Erythroblast (primary cell): Measurements from ENCODE around the gene PADI2.

Experiments used
- GATA1 ChIP-seq: IDR thresholded peaks from 2 replicates; pipeline ENCODE4 v1.6.1; 2011; ENCODE audit warnings: low read depth, mild to moderate bottlenecking, control low read depth, low read length, moderate library complexity
- POLR2A ChIP-seq: IDR thresholded peaks from 2 replicates; pipeline ENCODE4 v1.6.1; 2011; ENCODE audit warnings: mild to moderate bottlenecking, low read length

GRCh38 chr1:17067069-17067426 lies 52.2 kb downstream of the PADI2 start:
- no peak for TF ChIP-seq POLR2A
- TF ChIP-seq GATA1 = no peak
